ENCODE results near the gene OR8D4.

GRCh38 chr11:123859731-123860130 is 42.2 kb upstream of the OR8D4 start:
- TF ChIP-seq ZBTB33 (IDR thresholded peaks at IDR 0.05) (no peak), CTCF (IDR thresholded peaks at IDR 0.05; ENCODE audit: low read depth, low read length, missing input control) (no peak), TAF1 (conservative IDR thresholded peaks at IDR 0.05) (no peak), ATF3 (IDR thresholded peaks at IDR 0.05) (no peak), YY1 (IDR thresholded peaks at IDR 0.05) (no peak), REST (IDR thresholded peaks at IDR 0.05) (no peak), GABPA (IDR thresholded peaks at IDR 0.05 in 1 of 2, conservative IDR thresholded peaks at IDR 0.05 in 1 of 2) (no peak), MAX (IDR thresholded peaks at IDR 0.05) (no peak), HNF4G (IDR thresholded peaks at IDR 0.05) (no peak), SP1 (IDR thresholded peaks at IDR 0.05) (no peak), RAD21 (IDR thresholded peaks at IDR 0.05) (no peak), FOXA1 (IDR thresholded peaks at IDR 0.05) (no peak), EGR1 (IDR thresholded peaks at IDR 0.05; ENCODE audit: low read depth in 2 of 2) (no peak), RXRA (IDR thresholded peaks at IDR 0.05) (no peak)

Measured in liver (tissue), 3 donors.